AG04449 (cell line): ENCODE measurements around the gene PIP4K2A.

Experiments
- CTCF ChIA-PET: fragments of 350-600 bp; formaldehyde crosslinking; extraction: SDS; loops from one replicate; lab custom pipeline; 2021; ENCODE audit warnings: antibody characterized with exemption; lab: Yijun Ruan, JAX
- POLR2A ChIA-PET: fragments of 400-600, 350-600 bp; formaldehyde crosslinking; extraction: SDS; loops from one replicate; lab custom pipeline; 2020; ENCODE audit warnings: antibody characterized with exemption, inconsistent platforms; lab: Yijun Ruan, JAX
- DNase-seq: peaks from one replicate; pipeline ENCODE4 v3.0.0-alpha.2; 2010; ENCODE audit warnings: low read depth, low spot score
- H3K4me3 ChIP-seq: 2 replicates; pipeline ENCODE4 v1.5.1; 2011; ENCODE audit warnings: low read depth, mild to moderate bottlenecking, control low read depth, low read length
- TF ChIP-seq, protein P1 (sequence below): IDR thresholded peaks from one replicate; pipeline ENCODE4 v1.5.1; 2011; ENCODE audit warnings: mild to moderate bottlenecking, moderate library complexity, low read length, control low read depth, inconsistent platforms; ENCODE audit not compliant: insufficient read depth; ENCODE audit errors: missing control alignments

The PIP4K2A gene

DNA sequence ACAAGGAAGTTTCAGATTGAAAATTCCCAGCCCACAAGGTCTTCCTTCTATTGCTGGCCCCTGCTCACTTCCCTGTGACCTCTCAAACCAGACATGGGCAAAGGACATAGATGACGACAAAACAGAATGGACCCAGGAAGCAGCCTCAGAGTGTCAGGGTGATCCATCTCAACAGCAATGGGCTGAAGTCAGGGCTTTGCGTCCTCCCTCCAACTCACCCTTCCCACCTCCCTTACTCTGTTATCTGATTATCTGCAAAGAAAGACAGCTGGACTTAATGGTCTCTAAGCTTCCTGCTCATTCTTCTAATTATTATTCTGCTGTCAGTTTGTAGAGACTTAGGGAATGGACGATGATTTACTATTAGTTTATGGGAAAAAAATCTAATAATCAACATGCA is 115.9 kb downstream of the PIP4K2A start:
- ChIA-PET POLR2A (no interaction called here), CTCF (interaction anchor here (1.4 kb wide), 1 partner anchor 13 kb away, joined by 4 read pairs; no protein-coding TSS in a partner anchor)
- no peak overlapping the region for H3K4me3 ChIP-seq
- DNase-seq = no peak
- TF ChIP-seq, protein P1, sequence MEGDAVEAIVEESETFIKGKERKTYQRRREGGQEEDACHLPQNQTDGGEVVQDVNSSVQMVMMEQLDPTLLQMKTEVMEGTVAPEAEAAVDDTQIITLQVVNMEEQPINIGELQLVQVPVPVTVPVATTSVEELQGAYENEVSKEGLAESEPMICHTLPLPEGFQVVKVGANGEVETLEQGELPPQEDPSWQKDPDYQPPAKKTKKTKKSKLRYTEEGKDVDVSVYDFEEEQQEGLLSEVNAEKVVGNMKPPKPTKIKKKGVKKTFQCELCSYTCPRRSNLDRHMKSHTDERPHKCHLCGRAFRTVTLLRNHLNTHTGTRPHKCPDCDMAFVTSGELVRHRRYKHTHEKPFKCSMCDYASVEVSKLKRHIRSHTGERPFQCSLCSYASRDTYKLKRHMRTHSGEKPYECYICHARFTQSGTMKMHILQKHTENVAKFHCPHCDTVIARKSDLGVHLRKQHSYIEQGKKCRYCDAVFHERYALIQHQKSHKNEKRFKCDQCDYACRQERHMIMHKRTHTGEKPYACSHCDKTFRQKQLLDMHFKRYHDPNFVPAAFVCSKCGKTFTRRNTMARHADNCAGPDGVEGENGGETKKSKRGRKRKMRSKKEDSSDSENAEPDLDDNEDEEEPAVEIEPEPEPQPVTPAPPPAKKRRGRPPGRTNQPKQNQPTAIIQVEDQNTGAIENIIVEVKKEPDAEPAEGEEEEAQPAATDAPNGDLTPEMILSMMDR = no peak

DNA sequence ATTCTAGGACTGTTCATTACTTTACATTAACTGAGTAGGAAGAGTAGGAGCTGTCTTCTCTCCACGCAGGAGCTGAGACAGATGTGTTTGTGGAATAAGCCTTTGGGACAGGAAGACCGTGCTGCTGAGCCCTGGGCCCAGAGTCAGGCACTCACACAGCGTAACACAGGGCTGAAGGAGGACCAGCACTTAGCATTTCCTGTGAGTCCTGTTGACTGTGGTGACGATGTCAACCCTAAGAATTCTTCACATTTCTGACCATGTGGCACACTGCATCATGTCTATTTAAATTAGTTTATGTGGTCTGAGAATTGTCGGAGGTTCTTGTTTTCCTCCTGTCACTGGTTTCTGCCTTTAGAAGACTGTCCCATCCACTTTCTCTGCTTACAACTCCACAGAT is 117.2 kb downstream of the PIP4K2A start:
- ChIA-PET POLR2A (no interaction called here), CTCF (interaction anchor here (1.3 to 1.5 kb wide), 2 partner anchors 12 to 22 kb away, joined by 3 to 5 read pairs; no protein-coding TSS in a partner anchor)
- DNase-seq = no peak
- TF ChIP-seq, protein P1 = no peak
- H3K4me3 ChIP-seq = no peak overlapping the region

DNA sequence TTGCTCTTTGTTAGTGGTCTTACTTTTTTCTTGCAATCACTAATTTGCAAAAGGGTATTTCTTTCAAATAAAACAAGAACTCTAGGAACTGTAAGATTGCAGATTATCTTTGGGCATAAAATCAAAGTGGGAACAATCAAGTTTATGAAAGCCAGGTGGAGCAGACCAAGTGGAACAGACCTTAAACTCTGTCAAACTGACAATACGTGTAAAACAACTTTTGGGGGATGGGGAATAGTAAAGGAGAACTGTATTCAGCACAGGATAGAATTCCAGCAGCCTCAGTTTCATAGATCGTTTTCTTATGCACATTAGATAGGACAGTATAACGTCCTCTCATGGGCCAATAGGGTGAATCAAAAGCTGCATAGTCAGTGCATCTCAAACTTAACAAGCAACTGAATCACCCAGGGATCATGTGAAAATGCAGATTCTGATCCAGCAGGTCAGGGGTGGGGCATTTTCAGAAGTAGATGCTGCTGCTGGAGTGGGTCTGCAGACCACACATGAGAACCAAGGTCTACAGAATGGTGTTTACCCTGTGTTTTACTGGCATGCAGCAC is 120.7 kb downstream of the PIP4K2A start:
- ChIA-PET POLR2A (no interaction called here), CTCF (interaction anchor here (1.3 to 1.7 kb wide), 2 partner anchors 8 to 395 kb away, joined by 3 to 5 read pairs; no protein-coding TSS in a partner anchor)
- H3K4me3 ChIP-seq = no peak overlapping the region
- TF ChIP-seq, protein P1 = no peak
- no peak for DNase-seq

DNA sequence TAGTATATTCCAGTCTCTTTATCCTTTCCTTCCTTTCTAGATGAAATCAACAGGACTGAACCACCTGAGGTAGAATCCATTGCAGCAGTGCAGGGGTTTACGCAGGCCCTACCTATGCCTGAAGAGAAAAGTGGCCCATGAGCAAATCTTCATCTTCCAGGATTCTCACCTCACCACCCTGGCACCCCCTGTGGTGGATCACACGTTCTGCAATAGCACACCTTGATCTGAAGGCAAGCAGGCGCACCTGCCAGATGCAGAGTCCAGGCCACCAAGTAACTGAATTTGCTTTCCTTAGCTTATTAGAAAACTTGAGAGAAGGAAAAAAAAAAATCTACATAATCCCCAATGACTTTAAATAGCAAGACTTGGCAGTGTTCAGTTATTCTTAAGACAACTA is 121.4 kb downstream of the PIP4K2A start:
- H3K4me3 ChIP-seq = no peak overlapping the region
- DNase-seq = no peak
- CTCF ChIA-PET = interaction anchor here (1.3 kb wide), 1 partner anchor 396 kb away, joined by 3 read pairs; no protein-coding TSS in a partner anchor
- POLR2A ChIA-PET = no interaction called here
- TF ChIP-seq, protein P1 = no peak

- TF ChIP-seq, protein P1 = no peak
- POLR2A ChIA-PET = no interaction called here
- DNase-seq = no peak
- CTCF ChIA-PET = interaction anchor here (0.7 to 3.8 kb wide), 3 partner anchors 16 to 399 kb away, joined by 3 to 21 read pairs (median 4); no protein-coding TSS in a partner anchor
- no peak overlapping the region for H3K4me3 ChIP-seq
Observed at GRCh38 chr10:22589851-22590514, 124.4 kb downstream of the PIP4K2A start.

DNA sequence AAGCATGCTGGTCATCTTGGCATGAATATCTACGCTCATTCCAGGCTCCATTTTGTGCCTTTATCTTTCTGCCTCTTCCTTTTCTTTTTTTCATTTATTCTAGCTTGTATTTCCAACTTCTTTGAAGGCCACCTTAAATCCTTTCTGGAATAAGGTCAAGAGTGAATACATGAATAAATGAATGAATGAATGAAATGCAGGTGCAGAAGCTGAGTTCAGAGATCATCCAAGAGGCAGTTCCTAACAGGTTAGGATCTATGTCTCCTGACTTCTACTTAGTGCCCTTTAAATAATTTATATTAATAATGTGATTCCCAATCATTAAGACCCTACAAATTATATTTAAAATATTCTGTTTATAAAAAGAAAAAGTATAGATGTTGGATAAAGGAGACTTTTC is 125.9 kb downstream of the PIP4K2A start:
- ChIA-PET POLR2A (no interaction called here), CTCF (interaction anchor here (1.2 to 1.4 kb wide), 2 partner anchors 14 to 400 kb away, joined by 5 to 6 read pairs; no protein-coding TSS in a partner anchor)

More for the DNA sequence above, 125.9 kb downstream of the PIP4K2A start:
- DNase-seq = no peak
- H3K4me3 ChIP-seq = no peak overlapping the region
- TF ChIP-seq, protein P1 = no peak
